ENCODE results near the gene SLC45A2. TPM values are rescaled to one million over a fixed set of nuclear protein-coding genes. Genes with fewer than 3 reads are reported as not detected.
"Not testable (repeated sequence)": the region's sequence is repeated elsewhere in the genome, so short reads cannot be mapped to it uniquely, and the experiment has no call there.

The SLC45A2 gene
- polyA plus RNA-seq, 1 donor from 2014 or later: 1.2 TPM

- H3K4me2 ChIP-seq (ENCODE audit: low read length): no peak overlapping the region
- no peak overlapping the region for H3K9ac ChIP-seq (ENCODE audit: low read length)
- no peaks in the 10 kb centered on the region for H3K27me3 ChIP-seq (ENCODE audit: insufficient read depth, low read depth, low read length)
- no peaks in the 10 kb centered on the region for H3K9me2 ChIP-seq (ENCODE audit: insufficient read depth, low read length)
- no peaks in the 10 kb centered on the region for H3F3A ChIP-seq (ENCODE audit: insufficient read depth, low read length, poor library complexity, severe bottlenecking)
- no peak overlapping the region for H3K27ac ChIP-seq (ENCODE audit: low read length)
- H3K9me3 ChIP-seq (ENCODE audit: low read length): no peaks in the 10 kb centered on the region
- H2AFZ ChIP-seq (ENCODE audit: low read depth, low read length): no peak overlapping the region
- H3K36me3 ChIP-seq (ENCODE audit: insufficient read depth, low read length): no peaks in the 10 kb centered on the region
- no peaks in the 10 kb centered on the region for H3K79me2 ChIP-seq (replicated peaks; ENCODE audit: insufficient read depth, low read length)
- no peaks in the 10 kb centered on the region for H4K20me1 ChIP-seq (ENCODE audit: insufficient read depth)
- TF ChIP-seq EZH2 (IDR thresholded peaks at IDR 0.05; ENCODE audit: borderline replicate concordance, insufficient read depth, low read length, poor library complexity, severe bottlenecking) (no peak), POLR2AphosphoS5 (IDR thresholded peaks at IDR 0.05) (no peak), TAF1 (IDR thresholded peaks at IDR 0.05; ENCODE audit: low read depth) (no peak), MXI1 (conservative IDR thresholded peaks at IDR 0.05; ENCODE audit: poor library complexity, severe bottlenecking) (no peak), EP300 (conservative IDR thresholded peaks at IDR 0.05; ENCODE audit: poor library complexity, severe bottlenecking) (no peak)
- no peak overlapping the region for H3K4me3 ChIP-seq (ENCODE audit: low read length)
Measured at GRCh38 chr5:33921002-33921401, 63.5 kb downstream of the SLC45A2 start.

DNA sequence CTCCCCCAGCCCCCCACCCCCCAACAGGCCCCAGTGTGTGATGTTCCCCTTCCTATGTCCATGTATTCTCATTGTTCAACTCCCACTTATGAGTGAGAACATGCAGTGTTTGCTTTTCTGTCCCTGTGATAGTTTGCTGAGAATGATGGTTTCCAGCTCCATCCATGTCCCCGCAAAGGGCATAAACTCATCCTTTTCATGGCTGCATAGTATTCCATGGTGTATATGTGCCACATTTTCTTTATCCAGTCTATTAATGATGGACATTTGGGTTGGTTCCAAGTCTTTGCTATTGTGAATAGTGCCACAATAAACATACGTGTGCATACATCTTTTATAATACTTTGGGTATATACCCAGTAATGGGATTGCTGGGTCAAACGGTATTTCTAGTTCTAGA is 69.6 kb downstream of the SLC45A2 start:
- not testable (repeated sequence) for H2AFZ ChIP-seq (ENCODE audit: low read depth, low read length); H3K9me3 ChIP-seq (ENCODE audit: low read length); H3K9me2 ChIP-seq (ENCODE audit: insufficient read depth, low read length); H3K9ac ChIP-seq (ENCODE audit: low read length); H3K4me2 ChIP-seq (ENCODE audit: low read length); H3K27me3 ChIP-seq (ENCODE audit: insufficient read depth, low read depth, low read length); H3K27ac ChIP-seq (ENCODE audit: low read length); H3F3A ChIP-seq (ENCODE audit: insufficient read depth, low read length, poor library complexity, severe bottlenecking); H3K79me2 ChIP-seq (replicated peaks; ENCODE audit: insufficient read depth, low read length); H3K36me3 ChIP-seq (ENCODE audit: insufficient read depth, low read length); H3K4me3 ChIP-seq (ENCODE audit: low read length); H4K20me1 ChIP-seq (ENCODE audit: insufficient read depth)

DNA sequence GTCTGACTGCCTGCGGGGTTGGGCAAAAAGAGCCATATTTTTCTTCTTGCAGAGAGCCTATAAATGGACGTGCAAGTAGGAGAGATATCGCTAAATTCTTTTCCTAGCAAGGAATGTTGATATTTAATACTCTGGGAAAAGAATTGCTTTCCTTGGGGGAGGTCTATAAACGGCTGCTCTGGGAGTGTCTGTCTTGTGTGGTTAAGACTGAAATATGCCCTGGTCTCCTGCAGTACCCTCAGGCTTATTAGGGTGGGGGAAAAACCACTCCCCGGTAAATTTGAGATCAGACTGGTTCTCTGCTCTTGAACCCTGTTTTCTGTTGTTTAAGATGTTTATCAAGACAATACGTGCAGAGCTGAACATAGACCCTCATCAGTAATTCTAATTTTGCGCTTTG is 78.2 kb downstream of the SLC45A2 start:
- H3K9ac ChIP-seq (ENCODE audit: low read length); H3K4me2 ChIP-seq (ENCODE audit: low read length); H3K9me3 ChIP-seq (ENCODE audit: low read length); H3K9me2 ChIP-seq (ENCODE audit: insufficient read depth, low read length); H3K4me3 ChIP-seq (ENCODE audit: low read length); H3K27ac ChIP-seq (ENCODE audit: low read length); H3F3A ChIP-seq (ENCODE audit: insufficient read depth, low read length, poor library complexity, severe bottlenecking); H3K36me3 ChIP-seq (ENCODE audit: insufficient read depth, low read length); H3K79me2 ChIP-seq (replicated peaks; ENCODE audit: insufficient read depth, low read length); H3K27me3 ChIP-seq (ENCODE audit: insufficient read depth, low read depth, low read length); H2AFZ ChIP-seq (ENCODE audit: low read depth, low read length); H4K20me1 ChIP-seq (ENCODE audit: insufficient read depth): not testable (repeated sequence)

DNA sequence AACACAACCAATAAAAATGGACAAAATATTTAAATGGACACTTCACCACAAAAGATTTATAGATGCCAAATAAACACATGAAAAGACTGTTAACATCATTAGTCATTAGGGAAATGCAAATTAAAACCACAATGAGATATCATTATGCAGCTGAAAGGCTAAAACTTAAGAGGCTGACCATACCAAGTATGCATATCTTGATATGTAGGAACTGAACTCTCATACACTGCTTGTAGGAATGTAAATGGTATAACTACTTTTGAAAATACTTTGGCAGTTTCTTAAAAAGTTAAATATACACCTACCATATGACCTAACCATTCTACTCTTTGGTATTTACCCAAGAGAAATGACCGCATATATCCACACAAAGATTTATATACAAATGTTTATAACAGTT is 79.1 kb downstream of the SLC45A2 start:
- H3K9me2 ChIP-seq (ENCODE audit: insufficient read depth, low read length): no peaks in the 10 kb centered on the region

More for the DNA sequence above, 79.1 kb downstream of the SLC45A2 start:
- Histone ChIP-seq H3F3A (ENCODE audit: insufficient read depth, low read length, poor library complexity, severe bottlenecking) (no peaks in the 10 kb centered on the region), H3K36me3 (ENCODE audit: insufficient read depth, low read length) (no peaks in the 10 kb centered on the region), H2AFZ (ENCODE audit: low read depth, low read length) (no peak overlapping the region), H3K79me2 (replicated peaks; ENCODE audit: insufficient read depth, low read length) (no peaks in the 10 kb centered on the region), H3K4me3 (ENCODE audit: low read length) (no peak overlapping the region), H3K4me2 (ENCODE audit: low read length) (no peak overlapping the region), H3K9ac (ENCODE audit: low read length) (no peak overlapping the region), H3K27me3 (ENCODE audit: insufficient read depth, low read depth, low read length) (no peaks in the 10 kb centered on the region), H4K20me1 (ENCODE audit: insufficient read depth) (no peaks in the 10 kb centered on the region), H3K27ac (ENCODE audit: low read length) (no peak overlapping the region), H3K9me3 (ENCODE audit: low read length) (peaks cover 4% of the 10 kb centered on the region)
- TF ChIP-seq, protein P1, sequence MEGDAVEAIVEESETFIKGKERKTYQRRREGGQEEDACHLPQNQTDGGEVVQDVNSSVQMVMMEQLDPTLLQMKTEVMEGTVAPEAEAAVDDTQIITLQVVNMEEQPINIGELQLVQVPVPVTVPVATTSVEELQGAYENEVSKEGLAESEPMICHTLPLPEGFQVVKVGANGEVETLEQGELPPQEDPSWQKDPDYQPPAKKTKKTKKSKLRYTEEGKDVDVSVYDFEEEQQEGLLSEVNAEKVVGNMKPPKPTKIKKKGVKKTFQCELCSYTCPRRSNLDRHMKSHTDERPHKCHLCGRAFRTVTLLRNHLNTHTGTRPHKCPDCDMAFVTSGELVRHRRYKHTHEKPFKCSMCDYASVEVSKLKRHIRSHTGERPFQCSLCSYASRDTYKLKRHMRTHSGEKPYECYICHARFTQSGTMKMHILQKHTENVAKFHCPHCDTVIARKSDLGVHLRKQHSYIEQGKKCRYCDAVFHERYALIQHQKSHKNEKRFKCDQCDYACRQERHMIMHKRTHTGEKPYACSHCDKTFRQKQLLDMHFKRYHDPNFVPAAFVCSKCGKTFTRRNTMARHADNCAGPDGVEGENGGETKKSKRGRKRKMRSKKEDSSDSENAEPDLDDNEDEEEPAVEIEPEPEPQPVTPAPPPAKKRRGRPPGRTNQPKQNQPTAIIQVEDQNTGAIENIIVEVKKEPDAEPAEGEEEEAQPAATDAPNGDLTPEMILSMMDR (IDR thresholded peaks at IDR 0.05; ENCODE audit: poor library complexity, severe bottlenecking): no peak
- TF ChIP-seq TAF1 (IDR thresholded peaks at IDR 0.05; ENCODE audit: low read depth) (no peak), POLR2AphosphoS5 (IDR thresholded peaks at IDR 0.05) (no peak), MXI1 (conservative IDR thresholded peaks at IDR 0.05; ENCODE audit: poor library complexity, severe bottlenecking) (no peak), SMC3 (conservative IDR thresholded peaks at IDR 0.05; ENCODE audit: poor library complexity) (no peak), EZH2 (IDR thresholded peaks at IDR 0.05; ENCODE audit: borderline replicate concordance, insufficient read depth, low read length, poor library complexity, severe bottlenecking) (no peak), RAD21 (conservative IDR thresholded peaks at IDR 0.05) (no peak), EP300 (conservative IDR thresholded peaks at IDR 0.05; ENCODE audit: poor library complexity, severe bottlenecking) (no peak)
- TF ChIP-seq, protein P2, sequence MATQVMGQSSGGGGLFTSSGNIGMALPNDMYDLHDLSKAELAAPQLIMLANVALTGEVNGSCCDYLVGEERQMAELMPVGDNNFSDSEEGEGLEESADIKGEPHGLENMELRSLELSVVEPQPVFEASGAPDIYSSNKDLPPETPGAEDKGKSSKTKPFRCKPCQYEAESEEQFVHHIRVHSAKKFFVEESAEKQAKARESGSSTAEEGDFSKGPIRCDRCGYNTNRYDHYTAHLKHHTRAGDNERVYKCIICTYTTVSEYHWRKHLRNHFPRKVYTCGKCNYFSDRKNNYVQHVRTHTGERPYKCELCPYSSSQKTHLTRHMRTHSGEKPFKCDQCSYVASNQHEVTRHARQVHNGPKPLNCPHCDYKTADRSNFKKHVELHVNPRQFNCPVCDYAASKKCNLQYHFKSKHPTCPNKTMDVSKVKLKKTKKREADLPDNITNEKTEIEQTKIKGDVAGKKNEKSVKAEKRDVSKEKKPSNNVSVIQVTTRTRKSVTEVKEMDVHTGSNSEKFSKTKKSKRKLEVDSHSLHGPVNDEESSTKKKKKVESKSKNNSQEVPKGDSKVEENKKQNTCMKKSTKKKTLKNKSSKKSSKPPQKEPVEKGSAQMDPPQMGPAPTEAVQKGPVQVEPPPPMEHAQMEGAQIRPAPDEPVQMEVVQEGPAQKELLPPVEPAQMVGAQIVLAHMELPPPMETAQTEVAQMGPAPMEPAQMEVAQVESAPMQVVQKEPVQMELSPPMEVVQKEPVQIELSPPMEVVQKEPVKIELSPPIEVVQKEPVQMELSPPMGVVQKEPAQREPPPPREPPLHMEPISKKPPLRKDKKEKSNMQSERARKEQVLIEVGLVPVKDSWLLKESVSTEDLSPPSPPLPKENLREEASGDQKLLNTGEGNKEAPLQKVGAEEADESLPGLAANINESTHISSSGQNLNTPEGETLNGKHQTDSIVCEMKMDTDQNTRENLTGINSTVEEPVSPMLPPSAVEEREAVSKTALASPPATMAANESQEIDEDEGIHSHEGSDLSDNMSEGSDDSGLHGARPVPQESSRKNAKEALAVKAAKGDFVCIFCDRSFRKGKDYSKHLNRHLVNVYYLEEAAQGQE (IDR thresholded peaks at IDR 0.05; ENCODE audit: borderline replicate concordance): no peak

Measured in neural cell (in vitro differentiated cells).